Neural progenitor cell (in vitro differentiated cells): ENCODE data around the gene MFSD12. TPM values are rescaled to one million over a fixed set of nuclear protein-coding genes. Genes with fewer than 3 reads are reported as not detected.

Experiments
- DNase-seq: peaks from one replicate; pipeline ENCODE4 v3.0.0-alpha.2; 2016; ENCODE audit warnings: low spot score
- H2AFZ ChIP-seq: fragments of 200-600 bp; sonication (generic); replicated peaks from 2 replicates; pipeline ENCODE4 v1.6.1; 2016; ENCODE audit warnings: antibody characterized with exemption
- H3F3A ChIP-seq: fragments of 200-600 bp; sonication (generic); 2 replicates; pipeline ENCODE4 v1.6.1; 2016; ENCODE audit warnings: antibody characterized with exemption, low read depth
- H3K27ac ChIP-seq: fragments of 200-600 bp; sonication (generic); 2 replicates; pipeline ENCODE4 v1.5.1; 2016; ENCODE audit warnings: mild to moderate bottlenecking
- H3K27me3 ChIP-seq: fragments of 200-600 bp; sonication (generic); 2 replicates; pipeline ENCODE4 v1.6.1; 2016; ENCODE audit warnings: mild to moderate bottlenecking, moderate library complexity
- H3K36me3 ChIP-seq: fragments of 200-600 bp; sonication (generic); 2 replicates; pipeline ENCODE4 v1.5.1; 2016
- H3K4me1 ChIP-seq: fragments of 200-600 bp; sonication (generic); 2 replicates; pipeline ENCODE4 v1.6.1; 2016; ENCODE audit warnings: mixed run types
- H3K4me2 ChIP-seq: fragments of 200-600 bp; sonication (generic); 2 replicates; pipeline ENCODE4 v1.6.1; 2016
- H3K4me3 ChIP-seq: fragments of 200-600 bp; sonication (generic); 2 replicates; pipeline ENCODE4 v1.5.1; 2016
- H3K79me2 ChIP-seq: fragments of 200-600 bp; sonication (generic); 2 replicates; pipeline ENCODE4 v1.6.1; 2016; ENCODE audit warnings: low read depth
- H3K9ac ChIP-seq: fragments of 200-600 bp; sonication (generic); 2 replicates; pipeline ENCODE4 v1.6.1; 2016
- H3K9me3 ChIP-seq: fragments of 200-600 bp; sonication (generic); 2 replicates; pipeline ENCODE4 v1.5.1; 2016; ENCODE audit warnings: low read depth
- H4K20me1 ChIP-seq: fragments of 200-600 bp; sonication (generic); 2 replicates; pipeline ENCODE4 v1.6.1; 2016; ENCODE audit warnings: low read depth
- H3K27ac Mint-ChIP-seq: 3 replicates; pipeline ENCODE4 v1.8.0; 2021; ENCODE audit warnings: mixed read lengths
- H3K27me3 Mint-ChIP-seq: 2 replicates; pipeline ENCODE4 v1.8.0; 2022; ENCODE audit warnings: low read depth, mild to moderate bottlenecking, inconsistent platforms, moderate library complexity, mixed read lengths; ENCODE audit not compliant: insufficient read depth
- H3K36me3 Mint-ChIP-seq: 3 replicates; pipeline ENCODE4 v1.8.0; 2021; ENCODE audit warnings: mixed read lengths
- H3K4me1 Mint-ChIP-seq: 3 replicates; pipeline ENCODE4 v1.8.0; 2021; ENCODE audit warnings: mixed read lengths
- H3K4me3 Mint-ChIP-seq: 3 replicates; pipeline ENCODE4 v1.8.0; 2021; ENCODE audit warnings: mild to moderate bottlenecking, moderate library complexity, mixed read lengths
- H3K9me3 Mint-ChIP-seq: 3 replicates; pipeline ENCODE4 v1.8.0; 2020; ENCODE audit warnings: mixed read lengths
- EZH2 ChIP-seq: fragments of 200-600 bp; sonication (generic); IDR thresholded peaks from 2 replicates; pipeline ENCODE4 v1.6.1; 2017; ENCODE audit warnings: antibody characterized with exemption, mild to moderate bottlenecking, moderate library complexity
- EZH2phosphoT487 ChIP-seq: fragments of 200-600 bp; sonication (generic); IDR thresholded peaks from 2 replicates; pipeline ENCODE4 v1.6.1; 2017; ENCODE audit warnings: antibody characterized with exemption
- total RNA-seq: library from RNA; depleted of rRNA; stranded (reverse); fragments of >200 nt; gene quantifications from 2 replicates; pipeline ENCODE4 v1.2.3, GENCODE V29; 2015; ENCODE audit warnings: low replicate concordance
- TF ChIP-seq, protein P1 (sequence below): fragments of 200-600 bp; sonication (generic); IDR thresholded peaks from 2 replicates; pipeline ENCODE4 v1.5.1; 2017; ENCODE audit warnings: antibody characterized with exemption, mild to moderate bottlenecking

MFSD12 gene
- total RNA-seq, 1 donor from 2014 or later = 34.1 TPM

DNA sequence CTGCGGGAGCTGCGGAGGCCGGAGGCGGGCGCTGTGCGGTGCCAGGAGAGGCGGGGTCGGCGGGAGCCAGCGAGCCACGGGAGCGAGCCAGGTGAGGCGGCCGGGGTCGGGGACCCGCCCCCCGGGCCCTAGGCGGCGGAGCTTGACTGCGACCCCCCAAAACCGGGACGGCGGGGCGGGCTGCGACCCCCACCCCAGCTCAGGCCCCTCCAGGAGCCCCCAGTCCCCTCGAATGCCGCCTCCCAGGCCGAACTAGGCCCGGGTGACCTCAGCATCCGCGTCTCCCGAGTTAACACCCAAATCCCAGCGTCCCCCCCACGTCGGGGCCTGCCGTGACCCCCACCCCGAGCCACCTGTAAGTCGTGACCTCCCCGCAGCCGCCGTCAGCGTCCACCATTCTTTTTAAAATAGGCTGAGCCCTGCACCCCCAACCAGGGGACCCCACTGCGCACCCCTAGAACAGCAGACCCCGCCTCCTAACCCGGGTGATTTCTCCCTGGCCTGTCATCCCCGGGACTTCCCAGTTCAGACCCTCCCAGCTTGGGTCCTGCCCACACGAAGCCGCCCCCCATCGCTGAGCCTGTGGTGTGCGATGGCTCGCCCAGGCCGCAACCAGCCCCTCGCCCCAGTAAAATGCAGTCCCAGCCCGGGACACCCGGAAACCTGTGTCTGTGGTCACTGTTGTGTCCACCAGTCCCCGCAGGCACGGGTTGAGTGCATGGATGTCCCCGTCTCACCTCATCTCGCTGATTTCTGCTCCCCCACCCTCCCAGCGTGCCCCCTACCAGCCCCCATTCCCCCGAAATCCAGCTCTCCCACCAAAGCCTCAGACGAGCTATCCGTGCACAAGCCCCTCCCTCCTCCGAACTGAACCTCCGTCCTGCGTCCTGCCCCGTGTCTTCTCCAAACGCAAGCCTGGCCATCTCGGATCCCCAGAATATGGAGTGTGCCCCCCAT lies 50.7 kb downstream of the MFSD12 start:
- Mint-ChIP-seq H3K36me3 (peaks cover 10% of the 10 kb centered on the region), H3K4me3 (peak overlapping the region; percentile 95), H3K27ac (peak overlapping the region; percentile 72), H3K27me3 (peaks cover 10% of the 10 kb centered on the region), H3K9me3 (no peaks in the 10 kb centered on the region), H3K4me1 (peaks cover 32% of the 10 kb centered on the region)
- Histone ChIP-seq H3K9ac (peak overlapping the region; percentile 82), H3K27me3 (no peaks in the 10 kb centered on the region), H3K4me1 (peaks cover 12% of the 10 kb centered on the region), H3K79me2 (peaks cover 53% of the 10 kb centered on the region), H3K27ac (no peak overlapping the region), H3K4me2 (peak overlapping the region; percentile 96), H3K4me3 (peak overlapping the region; percentile 99), H3K36me3 (no peaks in the 10 kb centered on the region), H2AFZ (no peak overlapping the region), H3K9me3 (no peaks in the 10 kb centered on the region), H4K20me1 (peaks cover 51% of the 10 kb centered on the region), H3F3A (peaks cover 8% of the 10 kb centered on the region)
- TF ChIP-seq EZH2 (no peak), EZH2phosphoT487 (no peak)
- TF ChIP-seq, protein P1, sequence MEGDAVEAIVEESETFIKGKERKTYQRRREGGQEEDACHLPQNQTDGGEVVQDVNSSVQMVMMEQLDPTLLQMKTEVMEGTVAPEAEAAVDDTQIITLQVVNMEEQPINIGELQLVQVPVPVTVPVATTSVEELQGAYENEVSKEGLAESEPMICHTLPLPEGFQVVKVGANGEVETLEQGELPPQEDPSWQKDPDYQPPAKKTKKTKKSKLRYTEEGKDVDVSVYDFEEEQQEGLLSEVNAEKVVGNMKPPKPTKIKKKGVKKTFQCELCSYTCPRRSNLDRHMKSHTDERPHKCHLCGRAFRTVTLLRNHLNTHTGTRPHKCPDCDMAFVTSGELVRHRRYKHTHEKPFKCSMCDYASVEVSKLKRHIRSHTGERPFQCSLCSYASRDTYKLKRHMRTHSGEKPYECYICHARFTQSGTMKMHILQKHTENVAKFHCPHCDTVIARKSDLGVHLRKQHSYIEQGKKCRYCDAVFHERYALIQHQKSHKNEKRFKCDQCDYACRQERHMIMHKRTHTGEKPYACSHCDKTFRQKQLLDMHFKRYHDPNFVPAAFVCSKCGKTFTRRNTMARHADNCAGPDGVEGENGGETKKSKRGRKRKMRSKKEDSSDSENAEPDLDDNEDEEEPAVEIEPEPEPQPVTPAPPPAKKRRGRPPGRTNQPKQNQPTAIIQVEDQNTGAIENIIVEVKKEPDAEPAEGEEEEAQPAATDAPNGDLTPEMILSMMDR = no peak
- DNase-seq = peak; percentile 47

DNA sequence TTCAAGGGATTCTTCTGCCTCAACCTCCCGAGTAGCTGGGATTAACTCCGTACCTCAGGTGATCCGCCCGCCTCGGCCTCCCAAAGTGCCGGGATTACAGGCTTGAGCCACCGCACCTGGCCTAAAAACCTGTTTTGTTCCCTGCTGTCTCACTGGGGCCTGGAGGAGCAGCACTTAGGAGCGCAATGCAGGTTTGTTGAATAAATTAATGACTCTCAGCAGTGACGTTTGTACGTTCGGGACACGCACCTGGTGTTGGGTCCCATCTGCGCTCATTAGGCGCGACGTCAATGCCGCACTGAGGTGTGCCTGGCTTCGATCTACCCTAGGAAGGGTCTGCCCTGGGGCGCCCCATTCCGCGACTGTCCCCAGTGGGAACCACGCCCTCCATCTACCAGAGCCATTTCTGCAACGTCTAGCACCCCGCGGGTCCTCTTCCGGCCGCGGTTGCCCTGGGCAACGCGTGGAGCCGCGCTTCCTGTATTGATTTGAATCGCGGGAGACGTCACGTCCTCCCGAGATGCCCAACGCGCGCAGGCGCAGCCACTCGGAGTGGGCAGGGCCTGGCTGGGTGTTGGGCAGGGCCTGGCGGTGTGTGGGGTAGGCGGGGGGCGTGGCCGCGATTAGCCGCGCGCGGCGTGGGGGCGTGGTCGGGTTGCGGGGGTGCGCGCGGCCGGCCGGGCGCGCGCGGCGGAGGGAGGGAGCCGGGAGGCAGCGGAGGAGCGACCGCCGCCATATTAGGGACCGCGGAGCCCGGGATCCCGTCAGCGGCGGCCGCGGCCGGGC lies 51.6 kb downstream of the MFSD12 start, which contains the start of gene FZR1:
TSS of gene FZR1 (plus strand) at position 714 of the 786 bp plus-strand sequence. CDS start 16,679 bp downstream, outside the sequence.
- Histone ChIP-seq H3K9ac (peak within 1 kb of the TSS; percentile 82), H2AFZ (peak within 1 kb of the TSS; percentile 55), H3K9me3 (no peaks in the 10 kb centered on the region), H3K36me3 (no peaks in the 10 kb centered on the region), H3K27ac (no peak within 1 kb of the TSS), H4K20me1 (peaks cover 43% of the 10 kb centered on the region), H3K4me2 (peak within 1 kb of the TSS; percentile 96), H3K4me3 (peak within 1 kb of the TSS; percentile 99), H3K27me3 (no peaks in the 10 kb centered on the region), H3F3A (peaks cover 8% of the 10 kb centered on the region), H3K4me1 (peaks cover 12% of the 10 kb centered on the region), H3K79me2 (peaks cover 44% of the 10 kb centered on the region)
- Mint-ChIP-seq H3K36me3 (peaks cover 10% of the 10 kb centered on the region), H3K4me3 (peak within 1 kb of the TSS; percentile 95), H3K9me3 (no peaks in the 10 kb centered on the region), H3K27ac (peak within 1 kb of the TSS; percentile 99), H3K27me3 (peaks cover 10% of the 10 kb centered on the region), H3K4me1 (peaks cover 36% of the 10 kb centered on the region)
- DNase-seq = peak; percentile 99
- TF ChIP-seq EZH2 = no peak
- TF ChIP-seq EZH2phosphoT487 = no peak
- TF ChIP-seq, protein P1 = no peak

DNA sequence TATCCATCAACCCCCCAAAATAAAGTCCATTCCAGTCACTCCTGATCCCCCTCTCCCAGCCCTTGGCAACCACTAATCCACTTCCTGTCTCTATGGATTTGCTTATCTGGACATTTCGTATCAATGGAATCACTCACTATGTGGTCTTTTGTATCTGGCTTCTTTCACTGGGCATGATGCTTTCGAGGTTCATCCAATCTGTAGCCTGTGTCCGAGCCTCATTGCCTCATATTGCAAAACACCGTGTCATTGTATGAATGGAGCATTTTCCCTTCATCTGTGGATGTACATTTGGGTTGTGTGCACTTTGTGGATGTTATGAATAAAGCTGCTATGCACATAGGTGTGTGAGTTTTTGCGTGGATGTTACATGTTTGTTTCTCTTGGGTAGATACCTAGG lies 52.7 kb downstream of the MFSD12 start:
- peaks cover 40% of the 10 kb centered on the region for H3K79me2 ChIP-seq
- H3K9me3 ChIP-seq = no peaks in the 10 kb centered on the region
- no peak overlapping the region for H3K27ac ChIP-seq
- no peaks in the 10 kb centered on the region for H3K36me3 ChIP-seq
- Mint-ChIP-seq H3K9me3 (no peaks in the 10 kb centered on the region), H3K36me3 (peaks cover 6% of the 10 kb centered on the region), H3K4me1 (peaks cover 41% of the 10 kb centered on the region), H3K4me3 (peak overlapping the region; percentile 94), H3K27ac (peak overlapping the region; percentile 48), H3K27me3 (peaks cover 8% of the 10 kb centered on the region)
- no peak for DNase-seq
- H3K4me3 ChIP-seq = no peak overlapping the region
- TF ChIP-seq EZH2phosphoT487 (no peak), EZH2 (no peak)
- TF ChIP-seq, protein P1 = no peak
- H4K20me1 ChIP-seq = peaks cover 32% of the 10 kb centered on the region
- H3K4me1 ChIP-seq = peaks cover 13% of the 10 kb centered on the region
- no peak overlapping the region for H3K9ac ChIP-seq
- H2AFZ ChIP-seq = no peak overlapping the region
- no peaks in the 10 kb centered on the region for H3K27me3 ChIP-seq
- H3F3A ChIP-seq = peaks cover 8% of the 10 kb centered on the region
- H3K4me2 ChIP-seq = no peak overlapping the region
